K562 (cell line): Measurements from ENCODE around the gene PGD. TPM values are rescaled to one million over a fixed set of nuclear protein-coding genes. Genes with fewer than 3 reads are reported as not detected.

Experiments used
- BRCA1 ChIP-seq, 2 experiments: fragments of 450-650 bp in 1 of 2; sonication (generic) in 1 of 2; formaldehyde crosslinking in 1 of 2; IDR thresholded peaks; 2 replicates each; pipeline versions ENCODE4 v1.5.0 to v1.6.1; 2017 to 2020; ENCODE audit warnings: mild to moderate bottlenecking in 1 of 2, missing genetic modification reagents in 1 of 2
- ELF2 ChIP-seq: fragments of 250-450 bp; sonication (Bioruptor Pico); IDR thresholded peaks from 2 replicates; pipeline ENCODE4 v1.5.0; 2021; ENCODE audit warnings: mild to moderate bottlenecking
- EP400 ChIP-seq: fragments of 450-650 bp; IDR thresholded peaks from 2 replicates; pipeline ENCODE4 v1.6.1; 2017; ENCODE audit warnings: antibody characterized with exemption, mild to moderate bottlenecking, moderate library complexity
- ESRRA ChIP-seq: fragments of 450-650 bp; IDR thresholded peaks from 2 replicates; pipeline ENCODE4 v1.6.1; 2014; ENCODE audit warnings: low read depth, mild to moderate bottlenecking, moderate library complexity, borderline replicate concordance
- JUND ChIP-seq, 2 experiments: IDR thresholded peaks; 2 replicates in 1 of 2; 3 replicates in 1 of 2; pipeline ENCODE4 v1.6.1; 2011; ENCODE audit warnings: borderline replicate concordance in 2 of 2, low read depth in 2 of 2, low read length in 2 of 2, improper control_type of control experiment in 1 of 2, missing biosample characterization in 1 of 2, missing genetic modification characterization in 1 of 2, missing genetic modification reagents in 1 of 2
- MXI1 ChIP-seq: IDR thresholded peaks from 2 replicates; pipeline ENCODE4 v1.6.1; 2011; ENCODE audit warnings: low read depth, mild to moderate bottlenecking, improper control_type of control experiment, low read length
- TRIM28 ChIP-seq: fragments of 450-650 bp; IDR thresholded peaks from 2 replicates; pipeline ENCODE4 v1.6.1; 2017
- ZBTB17 ChIP-seq: fragments of 450-650 bp; formaldehyde crosslinking; IDR thresholded peaks from 2 replicates; pipeline ENCODE4 v1.4.0; 2020; ENCODE audit warnings: mild to moderate bottlenecking
- polyA plus RNA-seq, 8 experiments: library from polyadenylated mRNA; depleted of rRNA in 4 of 8; stranded (reverse) in 5 of 8; unstranded in 3 of 8; fragments of >200 nt; fragmentation: Nextera tagmentation in 2 of 8; fragmentation: Illumina TruSeq in 1 of 8; extraction: Ambion mirVana in 2 of 8; extraction: Trizol in 1 of 8; gene quantifications; 2 replicates each; pipeline versions ENCODE4 v1.2.1 to v1.2.3, GENCODE V29; 2011 to 2014; ENCODE audit warnings: inconsistent platforms in 1 of 8, missing spikeins in 1 of 8
- total RNA-seq, 7 experiments: library from RNA; depleted of rRNA in 6 of 7; stranded (reverse); fragments of >200 nt in 6 of 7; fragmentation: Illumina TruSeq in 2 of 7; extraction: Trizol in 2 of 7; gene quantifications; 2 replicates each; pipeline versions ENCODE4 v1.2.1 to v1.2.3, GENCODE V29; 2011 to 2021; ENCODE audit warnings: low replicate concordance in 1 of 7
- TF ChIP-seq, protein P1 (sequence below), 2 experiments: fragments of 150-350 bp in 1 of 2; IDR thresholded peaks; 2 replicates each; pipeline ENCODE4 v1.6.1; 2012 to 2016; ENCODE audit warnings: low read depth in 2 of 2, low read length in 2 of 2, mild to moderate bottlenecking in 1 of 2, moderate library complexity in 1 of 2
- TF ChIP-seq, protein P2 (sequence below): sonication (generic); formaldehyde crosslinking; IDR thresholded peaks from 2 replicates; pipeline ENCODE4 v1.8.0; 2022; ENCODE audit warnings: missing genetic modification reagents, mild to moderate bottlenecking, moderate library complexity, borderline replicate concordance
- TF ChIP-seq, protein P3 (sequence below): sonication (generic); formaldehyde crosslinking; IDR thresholded peaks from 2 replicates; pipeline ENCODE4 v1.8.1; 2022; ENCODE audit warnings: missing genetic modification reagents
- TF ChIP-seq, protein P4 (sequence below): fragments of 250-450 bp; sonication (Bioruptor Pico); IDR thresholded peaks from 2 replicates; pipeline ENCODE4 v1.8.0; 2021; ENCODE audit warnings: moderate library complexity, mild to moderate bottlenecking, inconsistent platforms
- TF ChIP-seq, protein P5 (sequence below): sonication (generic); formaldehyde crosslinking; IDR thresholded peaks from 2 replicates; pipeline ENCODE4 v1.8.0; 2022; ENCODE audit warnings: mild to moderate bottlenecking, missing genetic modification reagents
- TF ChIP-seq, protein P6 (sequence below): sonication (generic); IDR thresholded peaks from 2 replicates; pipeline ENCODE4 v1.6.1; 2016
- TF ChIP-seq, protein P7 (sequence below): sonication (generic); formaldehyde crosslinking; IDR thresholded peaks from 2 replicates; pipeline ENCODE4 v1.9.0; 2022; ENCODE audit warnings: mild to moderate bottlenecking, missing genetic modification reagents

PGD gene
- total and polyA plus RNA-seq, 9 of the 15 experiments (the other 6 are each of a cell fraction or from before 2014, with no cell fraction given) = 177 to 542 (median 270) TPM

DNA sequence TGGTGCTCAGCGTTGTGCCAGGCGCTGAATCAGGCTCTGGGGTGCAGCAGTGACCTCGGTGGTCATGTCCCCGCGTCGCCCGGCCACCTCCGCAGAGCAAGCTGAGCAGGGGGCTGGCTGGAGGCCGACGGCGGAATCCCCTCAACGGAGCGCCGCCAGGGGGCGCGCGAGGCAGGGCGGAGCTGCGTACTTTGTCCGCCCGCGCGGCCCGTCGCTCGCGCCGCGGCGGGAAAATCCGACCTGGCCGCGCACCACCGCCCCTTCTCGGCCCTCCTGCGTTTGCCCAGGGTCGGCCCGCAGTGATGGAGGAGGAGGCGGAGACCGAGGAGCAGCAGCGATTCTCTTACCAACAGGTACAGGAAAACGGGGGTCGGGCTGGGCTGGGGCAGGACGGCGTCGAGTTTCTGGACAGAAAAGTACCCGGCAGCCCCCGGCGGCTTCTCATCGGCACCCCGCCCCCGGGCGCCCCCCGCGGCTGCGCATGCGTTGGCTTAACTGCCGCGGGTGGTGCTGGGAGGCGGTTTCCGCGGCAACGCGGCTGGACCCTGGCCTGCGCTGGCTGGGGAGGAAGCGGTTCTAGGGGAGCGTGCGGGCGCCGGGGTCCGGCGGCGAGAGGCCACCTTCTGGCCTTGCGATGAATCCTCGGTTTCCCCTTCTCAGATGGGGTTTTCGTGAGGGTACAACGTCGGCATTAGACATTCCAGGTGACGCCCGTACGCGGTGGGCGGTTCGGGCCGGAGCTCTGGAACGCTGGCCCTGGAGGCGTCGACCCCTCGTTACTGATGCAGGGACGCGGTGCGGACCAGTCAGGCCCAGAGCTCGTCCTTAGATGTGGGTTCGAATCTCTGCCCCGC lies 31.6 kb downstream of the PGD start, which contains the start of gene CENPS (continued):
- TF ChIP-seq, protein P1, sequence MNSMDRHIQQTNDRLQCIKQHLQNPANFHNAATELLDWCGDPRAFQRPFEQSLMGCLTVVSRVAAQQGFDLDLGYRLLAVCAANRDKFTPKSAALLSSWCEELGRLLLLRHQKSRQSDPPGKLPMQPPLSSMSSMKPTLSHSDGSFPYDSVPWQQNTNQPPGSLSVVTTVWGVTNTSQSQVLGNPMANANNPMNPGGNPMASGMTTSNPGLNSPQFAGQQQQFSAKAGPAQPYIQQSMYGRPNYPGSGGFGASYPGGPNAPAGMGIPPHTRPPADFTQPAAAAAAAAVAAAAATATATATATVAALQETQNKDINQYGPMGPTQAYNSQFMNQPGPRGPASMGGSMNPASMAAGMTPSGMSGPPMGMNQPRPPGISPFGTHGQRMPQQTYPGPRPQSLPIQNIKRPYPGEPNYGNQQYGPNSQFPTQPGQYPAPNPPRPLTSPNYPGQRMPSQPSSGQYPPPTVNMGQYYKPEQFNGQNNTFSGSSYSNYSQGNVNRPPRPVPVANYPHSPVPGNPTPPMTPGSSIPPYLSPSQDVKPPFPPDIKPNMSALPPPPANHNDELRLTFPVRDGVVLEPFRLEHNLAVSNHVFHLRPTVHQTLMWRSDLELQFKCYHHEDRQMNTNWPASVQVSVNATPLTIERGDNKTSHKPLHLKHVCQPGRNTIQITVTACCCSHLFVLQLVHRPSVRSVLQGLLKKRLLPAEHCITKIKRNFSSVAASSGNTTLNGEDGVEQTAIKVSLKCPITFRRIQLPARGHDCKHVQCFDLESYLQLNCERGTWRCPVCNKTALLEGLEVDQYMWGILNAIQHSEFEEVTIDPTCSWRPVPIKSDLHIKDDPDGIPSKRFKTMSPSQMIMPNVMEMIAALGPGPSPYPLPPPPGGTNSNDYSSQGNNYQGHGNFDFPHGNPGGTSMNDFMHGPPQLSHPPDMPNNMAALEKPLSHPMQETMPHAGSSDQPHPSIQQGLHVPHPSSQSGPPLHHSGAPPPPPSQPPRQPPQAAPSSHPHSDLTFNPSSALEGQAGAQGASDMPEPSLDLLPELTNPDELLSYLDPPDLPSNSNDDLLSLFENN (IDR thresholded peaks at IDR 0.05; ENCODE audit: low read depth in 2 of 2, low read length in 2 of 2) = peak in 1 of 2 experiments; percentile 70; a peak in 2 of 4 replicates
- TF ChIP-seq ESRRA (peak; percentile 81), MXI1 (peak; percentile 80), TRIM28 (peak; percentile 16; the same call in 1 of the 2 replicates), ELF2 (CRISPR knock-in tag) (peak; percentile 76), BRCA1 (IDR thresholded peaks at IDR 0.05) (no peak), BRCA1 (CRISPR knock-in tag; IDR thresholded peaks at IDR 0.05) (no peak), ZBTB17 (peak; percentile 93), JUND (IDR thresholded peaks at IDR 0.05; ENCODE audit: borderline replicate concordance, low read depth, low read length) (peak; percentile 73), JUND (tag; IDR thresholded peaks at IDR 0.05; ENCODE audit: borderline replicate concordance, low read depth, low read length) (peak; percentile 65; the same call in 1 of the 3 replicates), EP400 (peak; percentile 91)
- TF ChIP-seq, protein P2, sequence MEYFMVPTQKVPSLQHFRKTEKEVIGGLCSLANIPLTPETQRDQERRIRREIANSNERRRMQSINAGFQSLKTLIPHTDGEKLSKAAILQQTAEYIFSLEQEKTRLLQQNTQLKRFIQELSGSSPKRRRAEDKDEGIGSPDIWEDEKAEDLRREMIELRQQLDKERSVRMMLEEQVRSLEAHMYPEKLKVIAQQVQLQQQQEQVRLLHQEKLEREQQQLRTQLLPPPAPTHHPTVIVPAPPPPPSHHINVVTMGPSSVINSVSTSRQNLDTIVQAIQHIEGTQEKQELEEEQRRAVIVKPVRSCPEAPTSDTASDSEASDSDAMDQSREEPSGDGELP (CRISPR knock-in tag) = peak; percentile 81; the same call in 1 of the 2 replicates
- TF ChIP-seq, protein P3, sequence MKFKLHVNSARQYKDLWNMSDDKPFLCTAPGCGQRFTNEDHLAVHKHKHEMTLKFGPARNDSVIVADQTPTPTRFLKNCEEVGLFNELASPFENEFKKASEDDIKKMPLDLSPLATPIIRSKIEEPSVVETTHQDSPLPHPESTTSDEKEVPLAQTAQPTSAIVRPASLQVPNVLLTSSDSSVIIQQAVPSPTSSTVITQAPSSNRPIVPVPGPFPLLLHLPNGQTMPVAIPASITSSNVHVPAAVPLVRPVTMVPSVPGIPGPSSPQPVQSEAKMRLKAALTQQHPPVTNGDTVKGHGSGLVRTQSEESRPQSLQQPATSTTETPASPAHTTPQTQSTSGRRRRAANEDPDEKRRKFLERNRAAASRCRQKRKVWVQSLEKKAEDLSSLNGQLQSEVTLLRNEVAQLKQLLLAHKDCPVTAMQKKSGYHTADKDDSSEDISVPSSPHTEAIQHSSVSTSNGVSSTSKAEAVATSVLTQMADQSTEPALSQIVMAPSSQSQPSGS (CRISPR knock-in tag) = no peak
- TF ChIP-seq, protein P4, sequence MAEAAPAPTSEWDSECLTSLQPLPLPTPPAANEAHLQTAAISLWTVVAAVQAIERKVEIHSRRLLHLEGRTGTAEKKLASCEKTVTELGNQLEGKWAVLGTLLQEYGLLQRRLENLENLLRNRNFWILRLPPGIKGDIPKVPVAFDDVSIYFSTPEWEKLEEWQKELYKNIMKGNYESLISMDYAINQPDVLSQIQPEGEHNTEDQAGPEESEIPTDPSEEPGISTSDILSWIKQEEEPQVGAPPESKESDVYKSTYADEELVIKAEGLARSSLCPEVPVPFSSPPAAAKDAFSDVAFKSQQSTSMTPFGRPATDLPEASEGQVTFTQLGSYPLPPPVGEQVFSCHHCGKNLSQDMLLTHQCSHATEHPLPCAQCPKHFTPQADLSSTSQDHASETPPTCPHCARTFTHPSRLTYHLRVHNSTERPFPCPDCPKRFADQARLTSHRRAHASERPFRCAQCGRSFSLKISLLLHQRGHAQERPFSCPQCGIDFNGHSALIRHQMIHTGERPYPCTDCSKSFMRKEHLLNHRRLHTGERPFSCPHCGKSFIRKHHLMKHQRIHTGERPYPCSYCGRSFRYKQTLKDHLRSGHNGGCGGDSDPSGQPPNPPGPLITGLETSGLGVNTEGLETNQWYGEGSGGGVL (CRISPR knock-in tag) = no peak
- TF ChIP-seq, protein P5, sequence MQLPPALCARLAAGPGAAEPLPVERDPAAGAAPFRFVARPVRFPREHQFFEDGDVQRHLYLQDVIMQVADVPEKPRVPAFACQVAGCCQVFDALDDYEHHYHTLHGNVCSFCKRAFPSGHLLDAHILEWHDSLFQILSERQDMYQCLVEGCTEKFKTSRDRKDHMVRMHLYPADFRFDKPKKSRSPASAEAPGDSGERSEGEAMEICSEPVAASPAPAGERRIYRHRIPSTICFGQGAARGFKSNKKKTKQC (CRISPR knock-in tag) = peak; percentile 70; the same call in 1 of the 2 replicates
- TF ChIP-seq, protein P6, sequence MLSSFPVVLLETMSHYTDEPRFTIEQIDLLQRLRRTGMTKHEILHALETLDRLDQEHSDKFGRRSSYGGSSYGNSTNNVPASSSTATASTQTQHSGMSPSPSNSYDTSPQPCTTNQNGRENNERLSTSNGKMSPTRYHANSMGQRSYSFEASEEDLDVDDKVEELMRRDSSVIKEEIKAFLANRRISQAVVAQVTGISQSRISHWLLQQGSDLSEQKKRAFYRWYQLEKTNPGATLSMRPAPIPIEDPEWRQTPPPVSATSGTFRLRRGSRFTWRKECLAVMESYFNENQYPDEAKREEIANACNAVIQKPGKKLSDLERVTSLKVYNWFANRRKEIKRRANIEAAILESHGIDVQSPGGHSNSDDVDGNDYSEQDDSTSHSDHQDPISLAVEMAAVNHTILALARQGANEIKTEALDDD = no peak
- TF ChIP-seq, protein P7, sequence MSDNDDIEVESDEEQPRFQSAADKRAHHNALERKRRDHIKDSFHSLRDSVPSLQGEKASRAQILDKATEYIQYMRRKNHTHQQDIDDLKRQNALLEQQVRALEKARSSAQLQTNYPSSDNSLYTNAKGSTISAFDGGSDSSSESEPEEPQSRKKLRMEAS (CRISPR knock-in tag) = peak; percentile 95
